Stomach smooth muscle (tissue), 2 donors: ENCODE measurements around the gene CUBN.

ENCODE experiments used
- H3K27ac ChIP-seq: one replicate; pipeline ENCODE4 v1.7.0; 2013; ENCODE audit warnings: mild to moderate bottlenecking, low read length, inconsistent platforms
- H3K27me3 ChIP-seq, 2 donors: one replicate each; pipeline ENCODE4 v1.7.0; 2013; ENCODE audit warnings: low read length in 2 of 2; ENCODE audit not compliant: insufficient read depth in 2 of 2, control insufficient read depth in 1 of 2
- H3K36me3 ChIP-seq, 2 donors: one replicate each; pipeline ENCODE4 v1.7.0; 2013; ENCODE audit warnings: low read length in 2 of 2; ENCODE audit not compliant: control insufficient read depth in 2 of 2, insufficient read depth in 2 of 2
- H3K4me1 ChIP-seq: one replicate; pipeline ENCODE4 v1.7.0; 2013; ENCODE audit warnings: low read length; ENCODE audit not compliant: control insufficient read depth, insufficient read depth
- H3K4me3 ChIP-seq, 2 donors: one replicate each; pipeline ENCODE4 v1.7.0; 2013; ENCODE audit warnings: low read length in 2 of 2
- H3K9ac ChIP-seq, 2 donors: one replicate each; pipeline ENCODE4 v1.7.0; 2013; ENCODE audit warnings: low read length in 2 of 2, mild to moderate bottlenecking in 1 of 2
- H3K9me3 ChIP-seq, 2 donors: one replicate each; pipeline ENCODE4 v1.7.0; 2013; ENCODE audit warnings: low read length in 2 of 2; ENCODE audit not compliant: control insufficient read depth in 2 of 2
- donor health status: healthy.
- donor health status: Pancreatic carcinoma.

Gene CUBN

DNA sequence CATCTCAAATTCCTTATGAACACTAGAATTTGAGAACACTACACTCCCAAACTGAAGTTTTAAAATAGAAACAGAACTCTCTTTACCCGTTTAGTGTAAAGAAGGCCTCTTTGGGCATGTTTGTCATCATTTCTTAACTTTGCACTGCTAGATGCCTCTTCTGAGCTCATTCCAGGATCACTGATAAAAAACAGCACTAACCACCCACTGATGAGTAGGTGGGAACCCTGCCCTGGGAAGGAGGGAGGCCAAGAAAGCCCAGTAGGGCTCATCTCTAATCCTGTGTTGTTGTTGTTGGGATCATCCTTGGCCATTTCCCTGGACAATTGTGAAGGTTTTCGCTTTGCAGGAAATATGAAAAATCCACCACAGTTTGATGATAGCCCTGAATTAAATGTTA, 68.2 kb downstream of the CUBN start:
- H3K9me3 ChIP-seq: no peaks in the 10 kb centered on the region
- no peaks in the 10 kb centered on the region for H3K27me3 ChIP-seq
- H3K9ac ChIP-seq: no peak overlapping the region
- H3K4me3 ChIP-seq: no peak overlapping the region
- H3K27ac ChIP-seq: no peak overlapping the region
- H3K36me3 ChIP-seq: no peaks in the 10 kb centered on the region
- no peaks in the 10 kb centered on the region for H3K4me1 ChIP-seq

GRCh38 chr10:17060289-17060688, 69.3 kb downstream of the CUBN start:
- Histone ChIP-seq H3K4me3 (no peak overlapping the region), H3K9me3 (no peaks in the 10 kb centered on the region), H3K36me3 (no peaks in the 10 kb centered on the region), H3K4me1 (no peaks in the 10 kb centered on the region), H3K27me3 (no peaks in the 10 kb centered on the region), H3K9ac (no peak overlapping the region), H3K27ac (no peak overlapping the region)

GRCh38 chr10:17059197-17059688, 70.4 kb downstream of the CUBN start:
- no peaks in the 10 kb centered on the region for H3K4me1 ChIP-seq
- no peak overlapping the region for H3K9ac ChIP-seq
- H3K9me3 ChIP-seq: no peaks in the 10 kb centered on the region
- H3K27me3 ChIP-seq: no peaks in the 10 kb centered on the region
- H3K36me3 ChIP-seq: no peaks in the 10 kb centered on the region
- H3K27ac ChIP-seq: no peak overlapping the region
- no peak overlapping the region for H3K4me3 ChIP-seq

- Histone ChIP-seq H3K9ac (no peak overlapping the region), H3K36me3 (no peaks in the 10 kb centered on the region), H3K27ac (no peak overlapping the region), H3K27me3 (no peaks in the 10 kb centered on the region), H3K4me1 (no peaks in the 10 kb centered on the region), H3K4me3 (no peak overlapping the region), H3K9me3 (no peaks in the 10 kb centered on the region)
Measured at GRCh38 chr10:17058093-17058492, 71.5 kb downstream of the CUBN start.

DNA sequence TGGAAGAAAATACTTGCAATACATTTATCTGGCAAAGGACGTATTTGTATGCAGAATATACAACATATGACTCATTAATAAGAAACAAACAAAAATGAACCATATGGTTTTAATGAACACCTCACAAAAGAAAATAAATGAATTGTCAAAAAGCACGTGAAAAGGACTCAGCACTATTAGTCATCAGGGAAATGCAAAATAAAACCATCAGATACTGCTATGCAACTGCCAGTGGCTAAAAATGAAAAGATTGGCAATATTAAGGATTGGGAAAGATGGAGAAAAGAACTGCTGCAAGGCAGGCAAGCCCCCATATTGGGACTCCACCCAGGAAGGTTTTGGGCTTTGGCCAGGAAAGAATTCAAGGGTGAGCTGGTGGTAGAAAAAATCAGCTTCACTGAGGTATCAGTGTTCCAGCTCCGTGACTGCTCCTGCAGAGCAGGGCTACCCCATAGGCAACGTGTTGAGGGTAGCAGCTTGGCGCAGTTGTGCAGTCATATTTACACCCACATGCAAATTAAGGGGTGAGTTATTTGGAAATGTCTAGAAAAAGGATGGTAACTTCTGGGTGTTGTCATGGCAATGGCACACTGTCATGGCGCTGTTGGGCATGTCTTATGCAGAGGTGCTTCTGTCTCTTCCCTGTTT, 72.7 kb downstream of the CUBN start:
- Histone ChIP-seq H3K9me3 (no peaks in the 10 kb centered on the region), H3K27ac (no peak overlapping the region), H3K27me3 (no peaks in the 10 kb centered on the region), H3K4me1 (no peaks in the 10 kb centered on the region), H3K9ac (no peak overlapping the region), H3K36me3 (no peaks in the 10 kb centered on the region), H3K4me3 (no peak overlapping the region)

DNA sequence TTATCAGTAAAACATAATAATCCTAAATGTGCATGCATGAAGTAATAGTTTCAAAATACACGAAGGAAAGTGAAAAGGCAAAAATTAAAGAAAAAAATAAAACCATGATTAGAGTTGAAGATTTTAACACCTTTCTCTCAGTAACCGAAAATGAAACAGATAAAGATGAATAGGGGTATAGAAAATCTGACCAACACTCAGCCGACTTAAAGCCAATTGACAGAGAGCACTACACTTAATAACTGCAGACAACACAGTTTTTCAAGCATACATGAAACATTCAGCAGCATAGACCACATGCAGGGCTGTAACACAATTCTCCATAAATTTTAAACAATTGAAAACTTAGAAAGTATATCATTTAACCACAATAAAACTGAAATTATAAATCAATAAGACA, 76.1 kb downstream of the CUBN start:
- H3K9me3 ChIP-seq: no peaks in the 10 kb centered on the region
- H3K4me1 ChIP-seq: no peaks in the 10 kb centered on the region
- no peak overlapping the region for H3K4me3 ChIP-seq
- no peaks in the 10 kb centered on the region for H3K27me3 ChIP-seq
- H3K9ac ChIP-seq: no peak overlapping the region
- no peak overlapping the region for H3K27ac ChIP-seq
- H3K36me3 ChIP-seq: no peaks in the 10 kb centered on the region

- no peaks in the 10 kb centered on the region for H3K9me3 ChIP-seq
- no peaks in the 10 kb centered on the region for H3K27me3 ChIP-seq
- H3K9ac ChIP-seq: no peak overlapping the region
- no peak overlapping the region for H3K27ac ChIP-seq
- no peak overlapping the region for H3K4me3 ChIP-seq
- H3K4me1 ChIP-seq: no peaks in the 10 kb centered on the region
- no peaks in the 10 kb centered on the region for H3K36me3 ChIP-seq
Measured at GRCh38 chr10:17053061-17053460, 76.5 kb downstream of the CUBN start.

DNA sequence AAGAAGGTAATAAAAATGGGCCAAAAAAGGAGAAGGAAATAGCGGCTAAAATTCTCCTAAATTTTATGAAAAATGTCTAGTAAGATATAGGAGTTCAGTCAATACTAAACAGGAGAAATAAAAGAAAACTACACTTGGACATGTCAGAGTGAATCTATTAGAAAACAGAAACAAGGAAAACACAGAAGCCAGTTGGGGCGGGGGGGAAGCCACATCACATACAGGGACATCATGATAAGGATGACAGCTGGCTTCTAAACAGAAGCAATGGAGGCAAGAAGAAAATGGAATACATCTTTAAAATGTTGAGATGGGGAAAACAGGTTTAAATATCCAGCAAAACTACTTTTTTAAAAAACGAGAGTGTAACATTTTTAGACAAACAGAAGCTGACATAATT, 77.8 kb downstream of the CUBN start:
- Histone ChIP-seq H3K9ac (no peak overlapping the region), H3K36me3 (no peaks in the 10 kb centered on the region), H3K4me3 (no peak overlapping the region), H3K9me3 (no peaks in the 10 kb centered on the region), H3K4me1 (no peaks in the 10 kb centered on the region), H3K27ac (no peak overlapping the region), H3K27me3 (no peaks in the 10 kb centered on the region)

DNA sequence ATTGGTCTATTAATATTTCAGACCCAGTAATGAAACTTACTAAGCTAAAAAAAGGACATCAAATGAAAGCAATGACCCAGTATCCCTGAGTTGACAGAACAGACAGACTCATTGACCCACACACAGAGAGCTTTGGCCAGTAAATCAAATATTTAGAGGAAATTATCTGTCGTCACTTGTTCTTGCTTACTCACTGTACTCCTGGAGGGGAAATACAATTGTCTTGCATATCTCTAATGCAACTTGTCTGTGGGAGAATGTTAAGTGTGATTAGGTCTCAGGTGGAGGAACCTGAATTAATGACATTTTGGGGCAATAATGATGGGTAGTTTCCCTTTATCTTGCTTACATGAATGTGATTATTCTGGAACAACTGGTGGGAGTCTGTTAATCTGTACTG, 80.4 kb downstream of the CUBN start:
- no peak overlapping the region for H3K27ac ChIP-seq
- no peaks in the 10 kb centered on the region for H3K36me3 ChIP-seq
- H3K9me3 ChIP-seq: no peaks in the 10 kb centered on the region
- H3K4me1 ChIP-seq: no peaks in the 10 kb centered on the region
- no peaks in the 10 kb centered on the region for H3K27me3 ChIP-seq
- no peak overlapping the region for H3K4me3 ChIP-seq
- H3K9ac ChIP-seq: no peak overlapping the region

- H3K27me3 ChIP-seq: no peaks in the 10 kb centered on the region
- H3K9me3 ChIP-seq: no peaks in the 10 kb centered on the region
- no peak overlapping the region for H3K9ac ChIP-seq
- H3K4me1 ChIP-seq: no peaks in the 10 kb centered on the region
- no peaks in the 10 kb centered on the region for H3K36me3 ChIP-seq
- H3K4me3 ChIP-seq: no peak overlapping the region
- no peak overlapping the region for H3K27ac ChIP-seq
Measured at GRCh38 chr10:17047908-17048307, 81.7 kb downstream of the CUBN start.

DNA sequence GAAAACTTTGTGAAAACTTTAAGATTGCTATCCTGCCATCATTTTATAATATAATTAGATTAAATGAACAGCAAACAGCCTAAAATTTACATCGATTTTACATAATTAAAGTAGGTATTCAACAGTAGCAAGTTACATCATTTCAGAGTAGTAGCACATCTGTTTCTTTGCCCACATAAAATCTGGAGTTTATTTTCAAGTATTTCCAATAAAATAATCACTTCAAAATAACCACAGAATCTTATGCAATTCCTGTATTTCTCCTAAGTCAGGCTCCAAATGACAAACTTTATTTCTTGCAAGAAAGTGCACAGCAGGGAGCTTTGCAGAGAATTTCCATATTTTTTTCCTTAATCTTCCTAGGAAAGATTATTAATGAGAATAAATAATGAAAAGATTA, 82.6 kb downstream of the CUBN start:
- Histone ChIP-seq H3K36me3 (no peaks in the 10 kb centered on the region), H3K4me1 (no peaks in the 10 kb centered on the region), H3K4me3 (no peak overlapping the region), H3K27ac (no peak overlapping the region), H3K9me3 (no peaks in the 10 kb centered on the region), H3K9ac (no peak overlapping the region), H3K27me3 (no peaks in the 10 kb centered on the region)
